HG02610 (cell line): ENCODE data around the gene ACTG2.
A peak's percentile ranks its signal among the peaks of the same experiment; 100 is the strongest.

Experiments used
- ATAC-seq: cut with Tn5 transposase; IDR thresholded peaks from one replicate; pipeline ENCODE4 v1.9.1; 2021; ENCODE audit warnings: mild to moderate bottlenecking, moderate library complexity; ENCODE audit not compliant: unreplicated experiment

ACTG2 gene

GRCh38 chr2:73963385-73964120, 70.7 kb downstream of the ACTG2 start:
- peak; percentile 86 for ATAC-seq

GRCh38 chr2:73964223-73964622, 71.4 kb downstream of the ACTG2 start:
- peak; percentile 32 for ATAC-seq

- ATAC-seq: no peak
These were observed 72.2 kb downstream of the ACTG2 start for GRCh38 chr2:73965053-73965452.

GRCh38 chr2:73968357-73968937, 75.6 kb downstream of the ACTG2 start:
- ATAC-seq: no peak

- no peak for ATAC-seq
These were observed 76.5 kb downstream of the ACTG2 start for GRCh38 chr2:73969356-73969755.
